Activated CD4-positive, alpha-beta memory T cell treated with anti-CD3 and anti-CD28 coated beads for 36 hours (primary cell): ENCODE measurements around the gene INMT. TPM values are rescaled to one million over a fixed set of nuclear protein-coding genes. Genes with fewer than 3 reads are reported as not detected.

Source experiments
- CTCF ChIA-PET: fragments of 350-600 bp; sonication (Branson Sonifier 250); formaldehyde crosslinking; loops from one replicate; lab custom pipeline; 2021; ENCODE audit warnings: antibody characterized with exemption, inconsistent platforms; lab: Charles Lee
- POLR2A ChIA-PET: fragments of 350-600 bp; sonication (Branson Sonifier 250); formaldehyde crosslinking; loops from one replicate; lab custom pipeline; 2021; ENCODE audit warnings: antibody characterized with exemption; lab: Charles Lee
- DNase-seq: peaks from one replicate; pipeline ENCODE4 v3.0.0-alpha.2; 2020
- H3K27ac Mint-ChIP-seq: one replicate; pipeline ENCODE4 v1.8.0; 2021; ENCODE audit warnings: mixed read lengths
- H3K27me3 Mint-ChIP-seq: one replicate; pipeline ENCODE4 v1.8.0; 2021; ENCODE audit warnings: mixed read lengths
- H3K36me3 Mint-ChIP-seq: one replicate; pipeline ENCODE4 v1.8.0; 2021; ENCODE audit warnings: mixed read lengths
- H3K4me1 Mint-ChIP-seq: one replicate; pipeline ENCODE4 v1.8.0; 2021; ENCODE audit warnings: low read depth, mixed read lengths
- H3K4me3 Mint-ChIP-seq: one replicate; pipeline ENCODE4 v1.8.0; 2021; ENCODE audit warnings: mild to moderate bottlenecking, mixed read lengths
- H3K9me3 Mint-ChIP-seq: one replicate; pipeline ENCODE4 v1.8.0; 2021; ENCODE audit warnings: mixed read lengths
- intact Hi-C: fragments of 100-400 bp; cut with micrococcal nuclease; formaldehyde crosslinking; loops from one replicate; pipeline ENCODE4 v1.15.1; 2023
- total RNA-seq, 2 experiments: library from RNA; stranded (reverse); gene quantifications; one replicate each; pipeline ENCODE4 v1.2.3, GENCODE V29; 2021

INMT gene
- total RNA-seq, 2 experiments from 2014 or later = not detected

DNA sequence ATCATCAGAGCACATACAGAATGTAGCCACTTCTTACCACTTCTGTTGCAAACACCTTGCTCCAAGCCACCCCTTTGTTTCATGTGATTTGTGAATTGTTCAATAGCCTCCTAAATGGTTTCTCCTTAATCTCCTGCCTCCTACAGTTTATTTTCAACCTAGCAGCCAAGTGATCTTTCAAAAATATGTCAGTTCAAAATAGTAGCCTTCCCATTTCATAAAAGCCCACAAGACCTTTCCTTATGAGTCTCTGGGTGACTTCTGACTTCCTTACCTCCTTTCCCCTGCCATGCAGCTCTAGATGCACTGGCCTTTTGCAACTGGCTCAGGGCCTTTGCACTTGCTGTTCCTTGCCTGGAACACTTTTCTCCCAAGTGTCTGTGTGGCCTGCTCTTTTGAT, 24.1 kb downstream of the INMT start:
- intact Hi-C loops = no loop called here
- H3K27ac Mint-ChIP-seq = no peak overlapping the region
- no peak for DNase-seq
- peaks cover 3% of the 10 kb centered on the region for H3K4me1 Mint-ChIP-seq
- H3K27me3 Mint-ChIP-seq = no peaks in the 10 kb centered on the region
- H3K4me3 Mint-ChIP-seq = no peak overlapping the region
- no peaks in the 10 kb centered on the region for H3K36me3 Mint-ChIP-seq
- H3K9me3 Mint-ChIP-seq = no peaks in the 10 kb centered on the region
- CTCF ChIA-PET = interaction anchor here (0.9 kb wide), 1 partner anchor 36 kb away, joined by 3 read pairs; no protein-coding TSS in a partner anchor
- POLR2A ChIA-PET = no interaction called here

DNA sequence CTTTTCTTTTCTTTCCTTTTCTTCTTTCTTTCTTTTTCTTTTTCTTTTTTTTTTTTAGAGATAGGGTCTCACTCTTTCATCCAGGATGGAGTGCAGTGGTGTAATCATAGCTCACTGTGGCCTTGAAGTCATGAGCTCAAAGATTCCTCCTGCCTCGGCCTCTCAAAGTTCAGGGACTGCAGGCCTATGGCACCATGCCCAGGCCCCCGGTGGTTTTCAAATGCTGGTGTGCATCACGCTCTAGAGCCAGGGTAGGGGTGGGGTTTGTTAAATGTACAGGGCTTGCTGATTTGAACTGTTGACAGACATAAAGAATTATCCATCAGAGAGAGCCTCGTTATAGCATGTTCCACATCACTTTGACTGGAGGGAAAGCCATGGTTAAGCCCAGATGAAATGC, 25.0 kb downstream of the INMT start:
- no peak for DNase-seq
- CTCF ChIA-PET = interaction anchor here (1.4 kb wide), 1 partner anchor 207 kb away, joined by 3 read pairs; no protein-coding TSS in a partner anchor
- intact Hi-C loops = no loop called here
- no peaks in the 10 kb centered on the region for H3K27me3 Mint-ChIP-seq
- H3K4me1 Mint-ChIP-seq = peaks cover 3% of the 10 kb centered on the region
- peaks cover 2% of the 10 kb centered on the region for H3K36me3 Mint-ChIP-seq
- no peak overlapping the region for H3K4me3 Mint-ChIP-seq
- no peaks in the 10 kb centered on the region for H3K9me3 Mint-ChIP-seq
- no peak overlapping the region for H3K27ac Mint-ChIP-seq
- POLR2A ChIA-PET = no interaction called here

DNA sequence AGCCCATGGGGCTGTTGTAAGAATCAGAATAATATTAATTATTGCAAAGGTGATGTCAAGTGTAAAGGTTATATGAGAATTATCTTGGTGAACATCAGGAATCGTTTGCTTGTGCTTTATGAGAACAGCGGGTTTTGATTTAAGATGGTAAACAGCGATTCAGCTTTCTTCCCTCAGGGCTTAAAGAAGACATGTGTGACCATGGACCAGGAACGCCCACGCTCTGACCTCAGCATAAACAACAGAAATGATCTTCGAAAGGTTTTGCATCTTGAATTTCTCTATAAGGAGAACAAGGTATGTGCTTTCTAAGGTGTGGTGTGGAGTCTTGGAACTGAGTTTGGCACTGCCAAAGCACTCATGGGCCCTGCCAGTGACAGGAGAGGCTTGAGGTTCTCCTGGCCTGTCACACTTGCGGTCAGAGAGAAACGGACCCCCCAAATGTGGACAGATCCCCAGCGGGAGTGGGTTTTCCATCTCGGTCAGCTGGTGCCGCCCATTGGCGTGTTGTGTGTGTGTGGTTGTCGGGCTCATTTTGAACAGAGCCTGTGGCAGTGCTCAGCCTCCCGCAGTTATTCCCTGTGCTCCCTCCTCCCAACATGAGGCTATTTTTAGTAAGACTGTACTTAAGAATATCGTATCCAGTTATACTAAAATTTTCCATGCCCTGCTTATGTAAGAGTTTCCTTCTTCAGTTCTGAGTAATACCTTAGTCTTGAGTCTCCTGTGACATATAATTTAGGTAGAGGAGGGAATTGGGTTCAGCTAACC, 26.5 kb downstream of the INMT start:
- POLR2A ChIA-PET = no interaction called here
- CTCF ChIA-PET = interaction anchor here (1.0 to 1.4 kb wide), 2 partner anchors 8 to 205 kb away, joined by 3 read pairs; no protein-coding TSS in a partner anchor
- intact Hi-C loops = no loop called here

DNA sequence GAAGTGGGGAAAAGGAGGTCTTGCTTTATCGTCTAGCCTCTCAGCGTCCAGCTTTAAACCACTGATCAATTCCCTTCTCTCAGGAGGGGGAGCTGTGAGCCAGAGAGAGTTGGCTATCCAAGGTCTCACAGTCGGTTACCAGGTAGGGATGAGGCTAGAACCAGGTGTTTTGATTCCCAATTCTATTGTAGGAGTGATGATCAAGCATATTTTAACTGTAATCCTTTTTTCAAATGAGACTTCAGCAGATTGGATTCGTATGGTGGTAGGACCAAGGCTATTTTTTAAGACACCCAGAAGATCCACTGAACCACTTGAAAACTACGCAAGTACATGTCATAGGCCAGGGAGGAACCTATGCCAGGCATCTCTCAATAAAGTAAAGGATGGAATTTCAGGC, 27.6 kb downstream of the INMT start:
- H3K36me3 Mint-ChIP-seq = peaks cover 7% of the 10 kb centered on the region
- H3K9me3 Mint-ChIP-seq = no peaks in the 10 kb centered on the region
- no peaks in the 10 kb centered on the region for H3K4me1 Mint-ChIP-seq
- no peaks in the 10 kb centered on the region for H3K27me3 Mint-ChIP-seq
- no peak for DNase-seq
- POLR2A ChIA-PET = no interaction called here
- H3K27ac Mint-ChIP-seq = no peak overlapping the region
- intact Hi-C loops = no loop called here
- CTCF ChIA-PET = no interaction called here
- no peak overlapping the region for H3K4me3 Mint-ChIP-seq

More for the DNA sequence above, 26.5 kb downstream of the INMT start:
- DNase-seq = no peak
- Mint-ChIP-seq H3K27ac (no peak overlapping the region), H3K4me3 (no peak overlapping the region), H3K4me1 (no peaks in the 10 kb centered on the region), H3K27me3 (no peaks in the 10 kb centered on the region), H3K9me3 (no peaks in the 10 kb centered on the region), H3K36me3 (peaks cover 5% of the 10 kb centered on the region)

DNA sequence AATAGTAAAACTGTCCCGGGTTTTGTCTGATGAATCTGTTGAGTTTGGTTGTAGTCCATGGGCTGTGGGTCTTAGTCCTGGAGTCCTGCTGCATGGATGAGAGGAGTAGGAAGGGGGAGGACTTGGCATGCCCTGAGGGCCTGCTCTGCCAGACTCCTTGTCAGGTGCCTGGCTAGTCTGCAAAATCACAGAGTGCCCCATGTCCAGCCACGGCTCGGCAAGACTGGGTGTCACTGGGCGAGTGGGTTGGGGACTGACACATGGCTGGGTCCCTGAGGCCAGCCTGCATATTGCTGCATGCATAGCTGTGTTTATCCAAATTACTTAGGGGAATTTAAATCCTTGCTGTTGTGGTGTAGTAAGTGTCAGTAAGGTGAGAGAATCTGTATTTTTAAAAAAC, 29.0 kb downstream of the INMT start:
- H3K27me3 Mint-ChIP-seq = no peaks in the 10 kb centered on the region
- H3K27ac Mint-ChIP-seq = no peak overlapping the region
- ChIA-PET POLR2A (no interaction called here), CTCF (interaction anchor here (0.6 kb wide), 1 partner anchor 157 kb away, joined by 3 read pairs; no protein-coding TSS in a partner anchor)
- DNase-seq = no peak
- peaks cover 7% of the 10 kb centered on the region for H3K36me3 Mint-ChIP-seq
- intact Hi-C loops = no loop called here
- no peaks in the 10 kb centered on the region for H3K4me1 Mint-ChIP-seq
- no peak overlapping the region for H3K4me3 Mint-ChIP-seq
- H3K9me3 Mint-ChIP-seq = no peaks in the 10 kb centered on the region

DNA sequence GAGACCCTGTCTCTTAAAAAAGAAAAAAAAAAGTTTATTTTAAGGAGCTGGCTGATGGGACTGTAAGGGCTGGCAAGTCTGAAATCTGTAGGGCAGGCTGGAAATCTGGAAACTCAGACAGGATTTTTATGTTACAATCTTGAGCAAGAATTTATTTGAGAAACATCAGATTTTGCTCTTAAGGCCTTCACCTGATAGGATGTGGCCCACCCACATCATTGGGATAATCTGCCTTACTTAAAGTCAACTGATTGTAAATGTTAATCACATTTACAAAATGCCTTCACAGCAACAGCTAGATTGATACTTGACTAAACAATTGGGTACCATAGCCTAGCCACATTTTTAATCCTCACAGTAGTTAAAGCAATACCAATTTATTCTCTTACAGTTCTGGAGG, 30.8 kb downstream of the INMT start:
- Mint-ChIP-seq H3K36me3 (peaks cover 9% of the 10 kb centered on the region), H3K4me1 (no peaks in the 10 kb centered on the region), H3K4me3 (no peak overlapping the region), H3K9me3 (no peaks in the 10 kb centered on the region), H3K27ac (no peak overlapping the region), H3K27me3 (no peaks in the 10 kb centered on the region)
- no peak for DNase-seq
- ChIA-PET POLR2A (no interaction called here), CTCF (no interaction called here)
- intact Hi-C loops = no loop called here

DNA sequence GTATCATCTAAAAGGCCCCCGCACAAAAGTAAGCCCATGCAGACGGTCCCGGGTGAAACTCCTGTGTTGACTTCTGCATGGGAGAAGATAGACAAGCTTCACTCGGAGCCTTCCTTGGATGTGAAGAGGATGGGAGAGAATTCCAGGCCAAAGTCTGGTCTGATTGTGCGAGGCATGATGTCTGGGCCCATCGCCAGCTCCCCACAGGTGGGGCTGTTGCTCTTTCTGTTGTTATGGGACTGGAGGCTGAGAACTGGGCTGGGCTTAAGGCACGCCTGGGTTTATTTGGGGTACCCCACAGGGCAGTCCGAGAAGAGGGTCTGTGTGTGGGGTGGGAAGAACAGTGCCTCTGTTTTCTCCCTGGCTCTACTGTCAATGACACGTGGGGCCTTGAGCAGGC, 33.9 kb downstream of the INMT start:
- Mint-ChIP-seq H3K4me3 (no peak overlapping the region), H3K4me1 (no peaks in the 10 kb centered on the region), H3K27me3 (no peaks in the 10 kb centered on the region), H3K36me3 (peaks cover 9% of the 10 kb centered on the region), H3K9me3 (no peaks in the 10 kb centered on the region), H3K27ac (no peak overlapping the region)
- no peak for DNase-seq
- intact Hi-C loops = no loop called here
- ChIA-PET POLR2A (no interaction called here), CTCF (interaction anchor here (0.7 to 1.0 kb wide), 2 partner anchors 8 to 18 kb away, joined by 3 to 4 read pairs; no protein-coding TSS in a partner anchor)

DNA sequence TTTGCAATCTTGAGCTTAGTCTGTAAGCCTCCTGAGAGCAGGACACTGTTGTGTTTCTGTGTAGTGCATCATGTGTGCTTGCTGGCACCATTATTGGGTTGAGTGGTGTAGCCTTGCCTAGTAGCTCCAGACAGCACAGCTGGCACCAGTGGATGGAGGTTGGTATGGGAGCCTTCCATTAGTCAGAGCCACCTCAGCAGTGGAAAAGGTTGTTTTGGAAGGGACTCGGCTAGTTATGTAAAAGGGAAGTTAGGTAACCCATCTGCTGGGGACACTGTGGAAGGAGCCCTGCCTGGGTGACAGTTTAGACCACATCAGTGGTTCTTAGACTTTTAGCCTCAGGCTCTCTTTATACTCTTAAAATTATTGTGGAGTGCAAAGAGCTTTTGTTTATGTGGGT, 35.6 kb downstream of the INMT start:
- no peaks in the 10 kb centered on the region for H3K9me3 Mint-ChIP-seq
- H3K27me3 Mint-ChIP-seq = no peaks in the 10 kb centered on the region
- H3K27ac Mint-ChIP-seq = no peak overlapping the region
- DNase-seq = no peak
- ChIA-PET CTCF (interaction anchor here (0.9 kb wide), 1 partner anchor 224 kb away, joined by 3 read pairs; no protein-coding TSS in a partner anchor), POLR2A (no interaction called here)
- intact Hi-C loops = no loop called here
- no peak overlapping the region for H3K4me3 Mint-ChIP-seq
- peaks cover 6% of the 10 kb centered on the region for H3K36me3 Mint-ChIP-seq
- no peaks in the 10 kb centered on the region for H3K4me1 Mint-ChIP-seq

DNA sequence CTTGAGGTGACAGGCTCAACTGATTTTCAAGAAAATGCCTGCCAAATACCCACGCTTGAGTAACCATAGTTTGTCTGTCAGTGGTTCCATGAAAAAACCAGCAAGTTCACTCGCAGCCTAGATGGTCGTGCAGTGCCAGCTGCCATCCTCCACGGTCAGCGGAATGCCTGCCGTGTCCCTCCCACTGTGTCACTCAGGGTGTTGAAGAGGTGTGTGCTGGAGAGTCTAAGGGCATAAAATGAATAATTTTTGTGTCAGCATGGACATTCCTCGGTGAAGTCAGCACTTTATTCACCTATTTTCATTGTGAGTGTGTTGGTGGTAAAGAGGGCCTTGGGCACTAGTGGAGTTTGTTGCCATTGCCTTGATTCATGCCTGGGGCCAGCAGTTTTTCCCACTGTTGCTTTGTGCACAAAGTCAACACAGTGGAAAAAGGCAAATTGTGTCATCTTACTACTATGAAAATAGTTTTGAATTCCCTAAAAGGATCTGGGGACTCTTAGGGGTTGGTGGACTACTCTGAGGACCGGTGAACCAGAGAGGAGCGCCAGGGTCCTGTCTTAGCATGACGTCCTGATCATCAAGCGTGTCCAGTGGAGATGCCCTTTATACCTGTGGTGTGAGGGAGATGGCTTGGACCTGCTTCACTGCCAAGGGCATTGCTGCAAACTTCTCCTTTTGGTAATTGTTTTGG, 36.9 kb downstream of the INMT start:
- CTCF ChIA-PET = no interaction called here
- POLR2A ChIA-PET = no interaction called here
- DNase-seq = no peak

DNA sequence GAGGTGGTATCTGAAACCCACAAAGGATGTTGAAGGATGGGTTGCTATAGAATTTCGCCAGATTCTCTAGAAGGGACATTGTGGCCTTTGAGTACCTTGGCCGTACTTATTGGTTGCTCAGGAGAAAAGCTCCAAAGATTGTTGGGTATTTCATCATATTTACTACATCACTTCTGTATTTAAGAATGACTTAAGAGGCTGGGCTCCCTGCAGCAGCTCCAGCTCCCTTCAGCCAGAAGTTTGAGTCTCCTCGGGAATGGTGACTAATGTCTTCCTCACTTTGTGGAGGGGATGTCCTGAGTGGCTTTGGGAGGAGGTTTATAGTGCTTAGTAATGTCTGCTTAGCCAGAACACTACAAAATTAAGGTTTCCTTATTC, 37.4 kb downstream of the INMT start:
- H3K4me3 Mint-ChIP-seq = no peak overlapping the region
- H3K9me3 Mint-ChIP-seq = no peaks in the 10 kb centered on the region
- H3K4me1 Mint-ChIP-seq = no peaks in the 10 kb centered on the region
- no peak overlapping the region for H3K27ac Mint-ChIP-seq
- no peak for DNase-seq
- POLR2A ChIA-PET = no interaction called here
- H3K27me3 Mint-ChIP-seq = no peaks in the 10 kb centered on the region
- CTCF ChIA-PET = no interaction called here
- intact Hi-C loops = no loop called here
- peaks cover 3% of the 10 kb centered on the region for H3K36me3 Mint-ChIP-seq

More for the DNA sequence above, 36.9 kb downstream of the INMT start:
- Mint-ChIP-seq H3K4me1 (no peaks in the 10 kb centered on the region), H3K27ac (no peak overlapping the region), H3K9me3 (no peaks in the 10 kb centered on the region), H3K27me3 (no peaks in the 10 kb centered on the region), H3K4me3 (no peak overlapping the region), H3K36me3 (peaks cover 5% of the 10 kb centered on the region)
- intact Hi-C loops = no loop called here

DNA sequence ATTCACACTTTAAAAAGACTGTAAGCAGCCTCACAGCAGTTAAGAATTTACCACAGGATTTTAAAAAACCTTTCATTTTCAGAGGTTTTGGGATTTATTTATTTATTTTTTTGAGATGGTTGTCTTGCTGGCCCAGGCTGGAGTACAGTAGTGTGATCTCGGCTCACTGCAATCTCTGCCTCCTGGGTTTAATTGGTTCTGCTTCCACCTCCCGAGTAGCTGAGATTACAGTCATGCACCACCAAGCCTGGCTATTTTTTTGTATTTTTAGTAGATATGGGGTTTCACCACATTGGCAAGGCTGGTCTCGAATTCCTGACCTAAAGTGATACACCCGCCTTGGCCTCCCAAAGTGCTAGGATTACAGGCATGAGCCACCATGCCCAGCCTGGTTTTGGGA, 38.4 kb downstream of the INMT start:
- Mint-ChIP-seq H3K4me1 (no peaks in the 10 kb centered on the region), H3K9me3 (no peaks in the 10 kb centered on the region), H3K36me3 (peaks cover 2% of the 10 kb centered on the region), H3K27ac (no peak overlapping the region), H3K4me3 (no peak overlapping the region), H3K27me3 (no peaks in the 10 kb centered on the region)
- no peak for DNase-seq
- CTCF ChIA-PET = no interaction called here
- POLR2A ChIA-PET = no interaction called here
- intact Hi-C loops = no loop called here

DNA sequence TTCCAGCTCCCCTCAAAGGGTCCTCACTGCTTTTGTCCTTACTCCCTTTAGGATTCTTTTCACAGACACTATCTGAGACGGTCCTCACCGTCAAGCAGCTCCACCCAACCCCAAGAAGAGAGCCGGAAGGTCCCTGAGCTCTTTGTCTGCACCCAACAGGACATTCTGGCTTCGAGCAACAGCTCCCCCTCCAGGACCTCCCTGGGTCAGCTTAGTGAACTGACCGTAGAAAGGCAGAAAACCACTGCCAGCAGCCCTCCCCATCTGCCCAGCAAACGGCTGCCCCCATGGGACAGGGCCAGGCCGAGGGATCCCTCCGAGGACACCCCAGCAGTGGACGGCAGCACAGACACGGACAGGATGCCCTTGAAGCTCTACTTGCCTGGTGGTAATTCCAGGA, 39.2 kb downstream of the INMT start:
- peaks cover 2% of the 10 kb centered on the region for H3K36me3 Mint-ChIP-seq
- DNase-seq = no peak
- intact Hi-C loops = no loop called here
- ChIA-PET POLR2A (no interaction called here), CTCF (no interaction called here)
- no peak overlapping the region for H3K27ac Mint-ChIP-seq
- H3K9me3 Mint-ChIP-seq = no peaks in the 10 kb centered on the region
- H3K27me3 Mint-ChIP-seq = no peaks in the 10 kb centered on the region
- peaks cover 2% of the 10 kb centered on the region for H3K4me1 Mint-ChIP-seq
- H3K4me3 Mint-ChIP-seq = no peak overlapping the region
